Esophagus muscularis mucosa (tissue), 4 donors: ENCODE data around the gene PTGER2. TPM values are rescaled to one million over a fixed set of nuclear protein-coding genes. Genes with fewer than 3 reads are reported as not detected.

ENCODE experiments used
- DNase-seq: peaks from one replicate; pipeline ENCODE4 v3.0.0-alpha.2; 2017; ENCODE audit errors: extremely low spot score
- H3K27ac ChIP-seq, 4 donors: fragments of 200-600 bp; sonication (generic); replicated peaks in 1 of 4; 1 replicate in 3 of 4; 2 replicates in 1 of 4; pipeline ENCODE4 v1.5.1; 2016 to 2019; ENCODE audit warnings: mild to moderate bottlenecking in 1 of 4
- H3K27me3 ChIP-seq, 4 donors: fragments of 200-600 bp; sonication (generic); one replicate each; pipeline versions ENCODE4 v1.5.1 to v1.6.0; 2016 to 2019
- H3K36me3 ChIP-seq, 4 donors: fragments of 200-600 bp; sonication (generic); one replicate each; pipeline ENCODE4 v1.5.1; 2016 to 2019
- H3K4me1 ChIP-seq, 4 donors: fragments of 200-600 bp; sonication (generic); one replicate each; pipeline ENCODE4 v1.5.1; 2016 to 2019
- H3K4me3 ChIP-seq, 4 donors: fragments of 200-600 bp; sonication (generic); 1 replicate in 2 of 4; 2 replicates in 2 of 4; pipeline ENCODE4 v1.5.1; 2016 to 2019; ENCODE audit warnings: mild to moderate bottlenecking in 4 of 4, moderate library complexity in 1 of 4
- H3K9me3 ChIP-seq, 4 donors: fragments of 200-600 bp; sonication (generic); 1 replicate in 3 of 4; 2 replicates in 1 of 4; pipeline ENCODE4 v1.5.1; 2016 to 2019
- EP300 ChIP-seq: sonication (generic); formaldehyde crosslinking; IDR thresholded peaks from one replicate; pipeline ENCODE4 v1.6.1; 2017; ENCODE audit warnings: antibody characterized with exemption
- POLR2A ChIP-seq: fragments of 450-650 bp; IDR thresholded peaks from one replicate; pipeline ENCODE4 v1.6.1; 2017; ENCODE audit warnings: antibody characterized with exemption, moderate library complexity, mild to moderate bottlenecking, low read depth
- POLR2AphosphoS5 ChIP-seq, 2 donors: sonication (generic); formaldehyde crosslinking; IDR thresholded peaks; one replicate each; pipeline ENCODE4 v1.6.1; 2017; ENCODE audit warnings: antibody characterized with exemption in 2 of 2
- WGBS: methylation state at CpG from one replicate; pipeline ENCODE4 v1.1.5; 2018; 5-methylcytosine and 5-hydroxymethylcytosine counted together
- intact Hi-C: fragments of 100-400 bp; cut with DNase I; formaldehyde crosslinking; loops from one replicate; pipeline ENCODE4 v1.15.1; 2023
- total RNA-seq, 4 donors: library from RNA; depleted of rRNA; stranded (reverse); fragments of >200 nt; gene quantifications; one replicate each; pipeline versions ENCODE4 v1.1.0 to v1.2.1, GENCODE V29; 2016
- TF ChIP-seq, protein P1 (sequence below), 3 experiments: fragments of 200-600 bp in 2 of 3; fragments of 450-650 bp in 1 of 3; sonication (generic) in 2 of 3; IDR thresholded peaks; one replicate each; pipeline ENCODE4 v1.5.1; 2017 to 2019; ENCODE audit warnings: antibody characterized with exemption in 3 of 3, mild to moderate bottlenecking in 2 of 3, moderate library complexity in 1 of 3

Gene PTGER2
- total RNA-seq, 4 donors from 2014 or later, result 2.1 to 6.3 (median 4.4) TPM

DNA sequence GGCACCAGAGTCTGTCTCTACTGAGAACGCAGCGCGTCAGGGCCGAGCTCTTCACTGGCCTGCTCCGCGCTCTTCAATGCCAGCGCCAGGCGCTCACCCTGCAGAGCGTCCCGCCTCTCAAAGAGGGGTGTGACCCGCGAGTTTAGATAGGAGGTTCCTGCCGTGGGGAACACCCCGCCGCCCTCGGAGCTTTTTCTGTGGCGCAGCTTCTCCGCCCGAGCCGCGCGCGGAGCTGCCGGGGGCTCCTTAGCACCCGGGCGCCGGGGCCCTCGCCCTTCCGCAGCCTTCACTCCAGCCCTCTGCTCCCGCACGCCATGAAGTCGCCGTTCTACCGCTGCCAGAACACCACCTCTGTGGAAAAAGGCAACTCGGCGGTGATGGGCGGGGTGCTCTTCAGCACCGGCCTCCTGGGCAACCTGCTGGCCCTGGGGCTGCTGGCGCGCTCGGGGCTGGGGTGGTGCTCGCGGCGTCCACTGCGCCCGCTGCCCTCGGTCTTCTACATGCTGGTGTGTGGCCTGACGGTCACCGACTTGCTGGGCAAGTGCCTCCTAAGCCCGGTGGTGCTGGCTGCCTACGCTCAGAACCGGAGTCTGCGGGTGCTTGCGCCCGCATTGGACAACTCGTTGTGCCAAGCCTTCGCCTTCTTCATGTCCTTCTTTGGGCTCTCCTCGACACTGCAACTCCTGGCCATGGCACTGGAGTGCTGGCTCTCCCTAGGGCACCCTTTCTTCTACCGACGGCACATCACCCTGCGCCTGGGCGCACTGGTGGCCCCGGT, 46.4 kb upstream of the PTGER2 start, which contains the start of gene PTGDR:
Gene PTGDR, plus strand, starts transcription at position 198 of the 778 bp plus-strand sequence. Its CDS starts 117 bp downstream, at position 315.
- TF ChIP-seq, protein P1, sequence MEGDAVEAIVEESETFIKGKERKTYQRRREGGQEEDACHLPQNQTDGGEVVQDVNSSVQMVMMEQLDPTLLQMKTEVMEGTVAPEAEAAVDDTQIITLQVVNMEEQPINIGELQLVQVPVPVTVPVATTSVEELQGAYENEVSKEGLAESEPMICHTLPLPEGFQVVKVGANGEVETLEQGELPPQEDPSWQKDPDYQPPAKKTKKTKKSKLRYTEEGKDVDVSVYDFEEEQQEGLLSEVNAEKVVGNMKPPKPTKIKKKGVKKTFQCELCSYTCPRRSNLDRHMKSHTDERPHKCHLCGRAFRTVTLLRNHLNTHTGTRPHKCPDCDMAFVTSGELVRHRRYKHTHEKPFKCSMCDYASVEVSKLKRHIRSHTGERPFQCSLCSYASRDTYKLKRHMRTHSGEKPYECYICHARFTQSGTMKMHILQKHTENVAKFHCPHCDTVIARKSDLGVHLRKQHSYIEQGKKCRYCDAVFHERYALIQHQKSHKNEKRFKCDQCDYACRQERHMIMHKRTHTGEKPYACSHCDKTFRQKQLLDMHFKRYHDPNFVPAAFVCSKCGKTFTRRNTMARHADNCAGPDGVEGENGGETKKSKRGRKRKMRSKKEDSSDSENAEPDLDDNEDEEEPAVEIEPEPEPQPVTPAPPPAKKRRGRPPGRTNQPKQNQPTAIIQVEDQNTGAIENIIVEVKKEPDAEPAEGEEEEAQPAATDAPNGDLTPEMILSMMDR (IDR thresholded peaks at IDR 0.05), result no peak
- TF ChIP-seq EP300 (no peak), POLR2AphosphoS5 (IDR thresholded peaks at IDR 0.05) (no peak), POLR2A (no peak)
- Histone ChIP-seq H3K9me3 (no peaks in the 10 kb centered on the region), H3K36me3 (no peaks in the 10 kb centered on the region), H3K27me3 (peaks cover 0 to 46% (median 0%) of the 10 kb centered on the region in 4 donors), H3K27ac (peak within 1 kb of the TSS in 1 of 4 donors; percentile 3), H3K4me3 (peak within 1 kb of the TSS; percentile 45 to 58 (median 48)), H3K4me1 (peaks cover 21 to 31% (median 30%) of the 10 kb centered on the region in 4 donors)
- 8% methylated on average over 23 of the region's 63 CpGs for WGBS
- intact Hi-C loops, result no loop called here
- DNase-seq, result no peak

DNA sequence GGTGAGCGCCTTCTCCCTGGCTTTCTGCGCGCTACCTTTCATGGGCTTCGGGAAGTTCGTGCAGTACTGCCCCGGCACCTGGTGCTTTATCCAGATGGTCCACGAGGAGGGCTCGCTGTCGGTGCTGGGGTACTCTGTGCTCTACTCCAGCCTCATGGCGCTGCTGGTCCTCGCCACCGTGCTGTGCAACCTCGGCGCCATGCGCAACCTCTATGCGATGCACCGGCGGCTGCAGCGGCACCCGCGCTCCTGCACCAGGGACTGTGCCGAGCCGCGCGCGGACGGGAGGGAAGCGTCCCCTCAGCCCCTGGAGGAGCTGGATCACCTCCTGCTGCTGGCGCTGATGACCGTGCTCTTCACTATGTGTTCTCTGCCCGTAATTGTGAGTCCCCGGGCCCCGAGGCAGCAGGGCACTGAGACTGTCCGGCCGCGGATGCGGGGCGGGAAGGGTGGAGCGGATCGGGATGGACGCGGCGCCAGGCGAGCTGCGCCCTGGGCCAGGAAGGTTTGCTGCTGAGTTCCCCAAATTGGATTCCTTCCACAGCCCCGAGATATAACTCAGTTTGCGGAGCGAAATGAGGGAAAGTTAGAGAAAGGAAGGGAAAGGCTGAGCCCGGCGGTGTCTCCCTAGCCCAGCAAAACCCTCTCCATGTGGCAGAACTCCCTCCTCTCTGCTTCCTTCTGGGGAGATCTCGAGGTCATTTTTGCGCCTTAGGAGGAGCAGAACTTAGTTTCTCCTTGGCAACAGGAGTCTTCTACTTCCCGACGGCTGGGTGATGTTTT, 45.6 kb upstream of the PTGER2 start:
- no peak for DNase-seq
- 3% methylated on average over 28 of the region's 54 CpGs for WGBS
- peaks cover 21 to 31% (median 30%) of the 10 kb centered on the region in 4 donors for H3K4me1 ChIP-seq
- no peak overlapping the region for H3K27ac ChIP-seq
- H3K36me3 ChIP-seq, result no peaks in the 10 kb centered on the region
- TF ChIP-seq POLR2A (no peak), POLR2AphosphoS5 (IDR thresholded peaks at IDR 0.05) (no peak), EP300 (no peak)
- H3K9me3 ChIP-seq, result no peaks in the 10 kb centered on the region
- intact Hi-C loops, result no loop called here
- H3K27me3 ChIP-seq, result peaks cover 0 to 46% (median 0%) of the 10 kb centered on the region in 4 donors
- H3K4me3 ChIP-seq, result peak overlapping the region; percentile 45 to 58 (median 48)

DNA sequence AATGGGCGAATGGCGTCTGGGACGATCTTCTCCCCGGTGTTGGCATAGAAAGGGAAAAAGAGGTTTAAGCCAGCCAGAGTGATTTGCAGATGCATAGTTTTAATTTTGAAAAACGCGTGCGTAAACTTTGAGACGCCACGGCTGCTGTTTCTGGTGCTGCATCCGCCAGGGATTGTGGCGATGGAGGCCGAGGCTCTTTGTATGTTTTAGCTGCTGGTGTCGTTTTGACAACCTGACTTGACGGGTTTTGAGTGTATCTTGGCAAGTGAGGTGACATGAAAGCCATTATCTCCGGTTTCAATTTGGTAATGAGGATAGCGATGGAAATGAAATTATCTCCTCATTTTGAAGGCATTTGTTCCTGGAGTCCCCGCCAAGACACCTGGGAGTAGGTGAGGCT, 45.0 kb upstream of the PTGER2 start:
- Histone ChIP-seq H3K36me3 (no peaks in the 10 kb centered on the region), H3K4me1 (peaks cover 21 to 31% (median 30%) of the 10 kb centered on the region in 4 donors), H3K9me3 (no peaks in the 10 kb centered on the region), H3K27me3 (peaks cover 0 to 46% (median 0%) of the 10 kb centered on the region in 4 donors), H3K4me3 (peak overlapping the region; percentile 45 to 58 (median 48)), H3K27ac (no peak overlapping the region)
- WGBS, result 42% methylated on average over 17 of the region's 17 CpGs
- TF ChIP-seq EP300 (no peak), POLR2A (no peak), POLR2AphosphoS5 (IDR thresholded peaks at IDR 0.05) (no peak)
- TF ChIP-seq, protein P1 (IDR thresholded peaks at IDR 0.05), result no peak
- no peak for DNase-seq
- intact Hi-C loops, result no loop called here

DNA sequence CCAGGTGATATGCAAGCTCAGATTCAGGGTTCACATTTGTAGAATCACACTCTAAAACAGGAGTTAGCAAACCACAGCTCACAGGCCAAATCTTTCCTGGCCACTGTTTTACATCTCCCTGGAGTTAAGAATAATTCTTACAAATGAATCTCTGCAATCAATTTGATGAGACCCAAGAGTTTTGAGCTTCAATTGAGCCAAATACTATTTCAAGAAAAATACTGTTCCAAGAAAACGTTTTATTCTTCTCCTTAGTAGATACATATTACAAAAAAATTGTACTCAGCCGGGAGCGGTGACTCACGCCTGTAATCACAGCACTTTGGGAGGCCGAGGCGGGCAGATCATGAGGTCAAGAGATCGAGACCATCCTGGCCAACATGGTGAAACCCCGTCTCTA, 44.1 kb upstream of the PTGER2 start:
- TF ChIP-seq EP300 (no peak), POLR2AphosphoS5 (IDR thresholded peaks at IDR 0.05) (peak in 1 of 2 donors; percentile 6), POLR2A (no peak)
- TF ChIP-seq, protein P1 (IDR thresholded peaks at IDR 0.05), result no peak
- Histone ChIP-seq H3K27ac (no peak overlapping the region), H3K4me1 (peaks cover 21 to 31% (median 30%) of the 10 kb centered on the region in 4 donors), H3K36me3 (no peaks in the 10 kb centered on the region), H3K4me3 (peak overlapping the region in 1 of 4 donors; percentile 45), H3K9me3 (no peaks in the 10 kb centered on the region), H3K27me3 (peaks cover 0 to 46% (median 0%) of the 10 kb centered on the region in 4 donors)
- no peak for DNase-seq
- WGBS, result 57% methylated on average over 8 of the region's 8 CpGs
- intact Hi-C loops, result no loop called here

DNA sequence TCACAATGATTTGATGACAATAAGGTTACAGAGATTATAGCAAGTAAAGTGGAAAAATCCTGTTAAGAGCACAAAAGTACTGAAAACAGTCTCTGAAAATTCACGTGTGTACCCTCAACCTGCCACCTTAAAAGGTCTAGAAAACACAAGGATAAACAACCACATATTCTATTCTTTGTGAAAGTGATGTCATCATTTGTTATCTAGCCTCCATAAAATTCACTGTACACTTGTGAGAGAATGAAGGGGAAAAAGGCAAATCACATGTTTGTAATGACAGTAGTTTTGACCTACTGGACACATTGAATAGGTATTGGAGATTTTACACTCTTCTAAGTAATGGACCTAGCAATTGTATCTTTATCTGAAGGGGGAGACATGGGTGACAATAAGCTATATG, 42.6 kb upstream of the PTGER2 start:
- WGBS, result 82% methylated on average over 1 of the region's 1 CpG
- H3K4me1 ChIP-seq, result peaks cover 19 to 30% (median 29%) of the 10 kb centered on the region in 4 donors
- H3K36me3 ChIP-seq, result no peaks in the 10 kb centered on the region
- H3K4me3 ChIP-seq, result no peak overlapping the region
- H3K9me3 ChIP-seq, result no peaks in the 10 kb centered on the region
- DNase-seq, result no peak
- TF ChIP-seq EP300 (no peak), POLR2AphosphoS5 (IDR thresholded peaks at IDR 0.05) (no peak), POLR2A (no peak)
- TF ChIP-seq, protein P1 (IDR thresholded peaks at IDR 0.05), result no peak
- peaks cover 0 to 38% (median 0%) of the 10 kb centered on the region in 4 donors for H3K27me3 ChIP-seq
- no peak overlapping the region for H3K27ac ChIP-seq
- intact Hi-C loops, result no loop called here
